GM12891 (cell line): ENCODE measurements around the gene SERPINB12.

Experiments
- POLR2A ChIP-seq: IDR thresholded peaks from 2 replicates; pipeline ENCODE4 v1.6.1; 2011; ENCODE audit warnings: low read depth, low read length, control low read depth
- POLR2AphosphoS5 ChIP-seq: IDR thresholded peaks from 2 replicates; pipeline ENCODE4 v1.6.1; 2011; ENCODE audit warnings: low read depth, low read length, control low read depth

DNA sequence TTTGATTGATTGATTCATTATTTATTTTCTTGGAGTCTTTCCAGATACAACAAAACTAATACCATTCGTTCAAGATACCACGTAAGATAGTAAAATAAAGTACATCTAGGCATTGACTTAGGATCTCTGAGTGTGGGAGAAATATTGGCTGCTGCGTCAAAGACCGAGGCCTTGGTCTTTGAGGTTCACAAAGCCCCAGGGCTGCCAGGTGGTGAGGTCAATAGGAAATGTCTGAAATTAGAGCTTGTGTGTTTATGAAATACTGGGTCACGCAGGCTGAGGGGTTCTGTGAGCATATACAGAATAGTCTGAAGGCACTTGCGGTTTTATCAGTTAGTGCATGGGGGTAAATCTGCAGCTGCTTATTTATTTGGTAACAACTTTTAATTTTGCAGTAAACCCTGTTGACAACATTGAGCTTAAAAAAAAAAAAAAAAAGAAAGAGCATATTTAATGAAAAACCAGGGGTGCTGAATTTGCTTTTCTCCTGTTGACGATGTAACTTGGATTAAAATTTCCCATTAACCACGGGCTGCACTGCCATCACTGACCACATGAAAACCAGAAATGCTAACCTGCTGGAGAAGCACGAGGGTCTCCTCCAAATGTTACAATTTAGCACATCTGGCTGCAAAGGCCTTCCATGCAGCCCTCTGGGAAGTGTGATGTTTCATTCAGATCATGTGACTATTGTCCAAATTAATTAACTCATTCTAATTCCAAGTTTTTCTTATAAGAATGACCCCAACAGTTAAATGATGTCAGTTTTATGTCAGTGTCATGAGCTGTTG, 27.1 kb upstream of the SERPINB12 start:
- TF ChIP-seq POLR2AphosphoS5 (no peak), POLR2A (no peak)
